Hippocampal formation (tissue), 2 donors: ENCODE results near the gene PMEL.
"Not testable (repeated sequence)": the region's sequence is repeated elsewhere in the genome, so short reads cannot be mapped to it uniquely, and the experiment has no call there.

ENCODE experiments used
- DNase-seq, 2 donors: peaks; one replicate each; lab custom pipeline; 2025; lab: John Stamatoyannopoulos, UW

PMEL gene

GRCh38 chr12:55983232-55983842 lies 17.5 kb upstream of the PMEL start:
- no peak for DNase-seq

GRCh38 chr12:55982319-55982936 lies 16.6 kb upstream of the PMEL start:
- no peak for DNase-seq

- DNase-seq = not testable (repeated sequence)
Observed at GRCh38 chr12:55981882-55982281, 16.0 kb upstream of the PMEL start.

GRCh38 chr12:55979069-55979468 lies 13.2 kb upstream of the PMEL start:
- DNase-seq = no peak

- DNase-seq = no peak
Observed at GRCh38 chr12:55978393-55978792, 12.6 kb upstream of the PMEL start.

- DNase-seq = peak in 1 of 2 donors; percentile 29
Observed at GRCh38 chr12:55974308-55974730, 8.5 kb upstream of the PMEL start.

GRCh38 chr12:55973599-55974307 lies 7.9 kb upstream of the PMEL start, which contains the start of gene RAB5B:
TSS of gene RAB5B (plus strand) at chr12:55974078. CDS start at chr12:55986961, 12,883 bp downstream.
- peak; percentile 100 for DNase-seq

- peak in 1 of 2 donors; percentile 47 for DNase-seq
Observed at GRCh38 chr12:55972911-55973598, 7.2 kb upstream of the PMEL start.

GRCh38 chr12:55972456-55972855 lies 6.6 kb upstream of the PMEL start:
- DNase-seq = no peak

GRCh38 chr12:55972042-55972441 lies 6.2 kb upstream of the PMEL start:
- DNase-seq = no peak

GRCh38 chr12:55970775-55971174 lies 4.9 kb upstream of the PMEL start:
- no peak for DNase-seq

GRCh38 chr12:55969356-55969755 lies 3.5 kb upstream of the PMEL start:
- DNase-seq = no peak

- peak; percentile 68 to 70 for DNase-seq
Observed at GRCh38 chr12:55966408-55967281, 803 bp upstream of the PMEL start, which contains the start of gene CDK2. TSS of gene CDK2 (plus strand) at chr12:55966830. CDS start at chr12:55967009, 179 bp downstream.

- DNase-seq = no peak
Observed at GRCh38 chr12:55965240-55965639, 602 bp downstream of the PMEL start.

- no peak for DNase-seq
Observed at GRCh38 chr12:55963760-55964159, 2.1 kb downstream of the PMEL start.

- no peak for DNase-seq
Observed at GRCh38 chr12:55957106-55957859, 8.6 kb downstream of the PMEL start.

- DNase-seq = no peak
Observed at GRCh38 chr12:55955800-55956508, 9.9 kb downstream of the PMEL start.

- no peak for DNase-seq
Observed at GRCh38 chr12:55955344-55955743, 10.5 kb downstream of the PMEL start.

GRCh38 chr12:55946553-55946952 lies 19.3 kb downstream of the PMEL start:
- DNase-seq = no peak

- no peak for DNase-seq
Observed at GRCh38 chr12:55942577-55943136, 23.2 kb downstream of the PMEL start.
